ENCODE measurements around the gene KCTD16. TPM values are rescaled to one million over a fixed set of nuclear protein-coding genes. Genes with fewer than 3 reads are reported as not detected.

KCTD16 gene
- total and polyA plus RNA-seq, 2 experiments from 2014 or later, result 0.02 to 0.76 TPM

- no peaks in the 10 kb centered on the region for H3K36me3 ChIP-seq (ENCODE audit: insufficient read depth)
- peaks cover 4% of the 10 kb centered on the region; the same call in 2 of the 3 replicates for H3K9me3 Mint-ChIP-seq
- H3K27ac ChIP-seq (ENCODE audit: low read depth), result no peak overlapping the region
- ATAC-seq, result no peak
- H3K9me2 ChIP-seq (ENCODE audit: insufficient read depth), result peaks cover 5% of the 10 kb centered on the region; the same call in 1 of the 2 replicates
- H3K4me1 Mint-ChIP-seq, result 0 out of 3 replicates have a peak, but pooled peaks cover 2% of the 10 kb centered on the region
- H3K27me3 Mint-ChIP-seq (ENCODE audit: insufficient read depth, low read depth, poor library complexity), result no peaks in the 10 kb centered on the region
- no peaks in the 10 kb centered on the region for H3K4me1 ChIP-seq (ENCODE audit: insufficient read depth)
- no peaks in the 10 kb centered on the region for H3K27me3 ChIP-seq (ENCODE audit: insufficient read depth)
- TF ChIP-seq REST (IDR thresholded peaks at IDR 0.05; ENCODE audit: unreplicated experiment), result no peak
- no peak for TF ChIP-seq POLR2AphosphoS5 (IDR thresholded peaks at IDR 0.05; ENCODE audit: low read depth)
- TF ChIP-seq JUNB (IDR thresholded peaks at IDR 0.05; ENCODE audit: unreplicated experiment), result no peak
- TF ChIP-seq ZNF331 (CRISPR knock-in tag; IDR thresholded peaks at IDR 0.05; ENCODE audit: low read depth), result no peak
- TF ChIP-seq CREB1 (CRISPR knock-in tag; IDR thresholded peaks at IDR 0.05; ENCODE audit: low read depth), result no peak
- TF ChIP-seq EZH2phosphoT487 (IDR thresholded peaks at IDR 0.05; ENCODE audit: unreplicated experiment), result no peak
- TF ChIP-seq ZNF114 (CRISPR knock-in tag; IDR thresholded peaks at IDR 0.05), result no peak
- TF ChIP-seq ETS1 (IDR thresholded peaks at IDR 0.05), result no peak
- no peak for TF ChIP-seq NANOG (IDR thresholded peaks at IDR 0.05; ENCODE audit: borderline replicate concordance)
- TF ChIP-seq CTCF (conservative IDR thresholded peaks at IDR 0.05; ENCODE audit: low read depth in 2 of 2), result no peak
- TF ChIP-seq ZNF462 (CRISPR knock-in tag; IDR thresholded peaks at IDR 0.05), result no peak
- TF ChIP-seq STAT1 (IDR thresholded peaks at IDR 0.05; ENCODE audit: unreplicated experiment), result no peak
- no peak for TF ChIP-seq EZH2 (IDR thresholded peaks at IDR 0.05; ENCODE audit: low read depth, unreplicated experiment)
- no peak overlapping the region for H2AFZ ChIP-seq
- H3K4me3 Mint-ChIP-seq, result no peak overlapping the region
- no peak overlapping the region for H3K4me2 ChIP-seq
- no peak overlapping the region for H3K4me3 ChIP-seq
- peaks cover 5% of the 10 kb centered on the region; the same call in 1 of the 3 replicates for H3K36me3 Mint-ChIP-seq (ENCODE audit: low read depth)
- no peak overlapping the region for H3K27ac Mint-ChIP-seq
- no peaks in the 10 kb centered on the region for H3K79me2 ChIP-seq (replicated peaks; ENCODE audit: insufficient read depth)
- DNase-seq (ENCODE audit: low spot score), result no peak
- no peaks in the 10 kb centered on the region for H3F3A ChIP-seq (replicated peaks; ENCODE audit: low read depth)
- H4K20me1 ChIP-seq (replicated peaks; ENCODE audit: insufficient read depth), result no peaks in the 10 kb centered on the region
Measured at GRCh38 chr5:144422018-144422727, 251.5 kb downstream of the KCTD16 start.
